HepG2 (cell line): ENCODE data around the gene CRYZ. TPM values are rescaled to one million over a fixed set of nuclear protein-coding genes. Genes with fewer than 3 reads are reported as not detected.

Source experiments
- CEBPG ChIP-seq: IDR thresholded peaks from 2 replicates; pipeline ENCODE4 v1.6.1; 2016
- ELF4 ChIP-seq: sonication (generic); formaldehyde crosslinking; IDR thresholded peaks from 2 replicates; pipeline ENCODE4 v1.5.0; 2020; ENCODE audit warnings: missing genetic modification reagents, mild to moderate bottlenecking, moderate library complexity, borderline replicate concordance
- HNF1B ChIP-seq: sonication (generic); formaldehyde crosslinking; IDR thresholded peaks from 2 replicates; pipeline ENCODE4 v1.5.1; 2020; ENCODE audit warnings: mild to moderate bottlenecking, moderate library complexity, missing genetic modification reagents
- MLLT10 ChIP-seq: sonication (generic); formaldehyde crosslinking; IDR thresholded peaks from 2 replicates; pipeline ENCODE4 v1.4.0; 2020; ENCODE audit warnings: missing genetic modification reagents
- MTERF4 ChIP-seq: sonication (generic); formaldehyde crosslinking; IDR thresholded peaks from 2 replicates; pipeline ENCODE4 v1.8.0; 2023; ENCODE audit warnings: mild to moderate bottlenecking, missing genetic modification reagents
- PRPF4 ChIP-seq: fragments of 200-400 bp; formaldehyde crosslinking; IDR thresholded peaks from 2 replicates; pipeline ENCODE4 v1.6.1; 2016; ENCODE audit warnings: low read length, low read depth; ENCODE audit not compliant: poor library complexity, severe bottlenecking
- RAD21 ChIP-seq: fragments of 450-650 bp; formaldehyde crosslinking; IDR thresholded peaks from 2 replicates; pipeline ENCODE4 v1.5.0; 2020; ENCODE audit warnings: mild to moderate bottlenecking
- SALL2 ChIP-seq: sonication (generic); formaldehyde crosslinking; IDR thresholded peaks from 2 replicates; pipeline ENCODE4 v1.8.1; 2023; ENCODE audit warnings: mild to moderate bottlenecking, missing genetic modification reagents, inconsistent platforms
- ZBTB21 ChIP-seq: sonication (generic); formaldehyde crosslinking; IDR thresholded peaks from 2 replicates; pipeline ENCODE4 v1.4.0; 2020; ENCODE audit warnings: missing genetic modification reagents
- ZNF121 ChIP-seq: sonication (generic); formaldehyde crosslinking; IDR thresholded peaks from 2 replicates; pipeline ENCODE4 v1.5.0; 2020; ENCODE audit warnings: mild to moderate bottlenecking, missing genetic modification reagents
- ZNF264 ChIP-seq: sonication (generic); formaldehyde crosslinking; IDR thresholded peaks from 2 replicates; pipeline ENCODE4 v1.4.0; 2020; ENCODE audit warnings: missing genetic modification reagents
- ZNF441 ChIP-seq: sonication (generic); formaldehyde crosslinking; IDR thresholded peaks from 2 replicates; pipeline ENCODE4 v1.7.0; 2021; ENCODE audit warnings: missing genetic modification reagents, borderline replicate concordance
- ZNF615 ChIP-seq: sonication (generic); formaldehyde crosslinking; IDR thresholded peaks from 2 replicates; pipeline ENCODE4 v1.5.0; 2020; ENCODE audit warnings: mild to moderate bottlenecking, missing genetic modification reagents, borderline replicate concordance
- ZNF790 ChIP-seq: sonication (generic); formaldehyde crosslinking; IDR thresholded peaks from 2 replicates; pipeline ENCODE4 v1.8.0; 2022; ENCODE audit warnings: missing genetic modification reagents, mild to moderate bottlenecking, borderline replicate concordance
- ZSCAN30 ChIP-seq: sonication (generic); formaldehyde crosslinking; IDR thresholded peaks from 2 replicates; pipeline ENCODE4 v1.5.0; 2020; ENCODE audit warnings: mild to moderate bottlenecking, missing genetic modification reagents
- polyA plus RNA-seq, 8 experiments: library from polyadenylated mRNA; depleted of rRNA in 3 of 8; stranded (reverse) in 7 of 8; unstranded in 1 of 8; fragments of >200 nt; fragmentation: Illumina TruSeq in 4 of 8; extraction: Trizol in 4 of 8; gene quantifications; 2 replicates each; pipeline versions ENCODE4 v1.2.1 to v1.2.3, GENCODE V29; 2011 to 2016; ENCODE audit warnings: low read depth in 4 of 8, missing spikeins in 1 of 8, mixed read lengths in 1 of 8; ENCODE audit not compliant: insufficient read depth in 1 of 8
- total RNA-seq, 5 experiments: library from RNA; depleted of rRNA; stranded (reverse); fragments of >200 nt; fragmentation: Illumina TruSeq; extraction: Trizol; gene quantifications; 2 replicates each; pipeline ENCODE4 v1.2.3, GENCODE V29; 2016; ENCODE audit warnings: low read depth in 1 of 5
- TF ChIP-seq, protein P1 (sequence below): sonication (generic); formaldehyde crosslinking; conservative IDR thresholded peaks from 2 replicates; pipeline ENCODE4 v1.4.0; 2020; ENCODE audit warnings: missing genetic modification reagents
- TF ChIP-seq, protein P2 (sequence below): IDR thresholded peaks from 2 replicates; pipeline ENCODE4 v1.6.1; 2016; ENCODE audit warnings: mild to moderate bottlenecking
- TF ChIP-seq, protein P3 (sequence below): sonication (generic); formaldehyde crosslinking; conservative IDR thresholded peaks from 2 replicates; pipeline ENCODE4 v1.8.1; 2023; ENCODE audit warnings: missing genetic modification reagents
- TF ChIP-seq, protein P4 (sequence below): sonication (generic); formaldehyde crosslinking; IDR thresholded peaks from 2 replicates; pipeline ENCODE4 v1.9.0; 2022; ENCODE audit warnings: missing genetic modification reagents, mild to moderate bottlenecking, borderline replicate concordance

CRYZ gene
- total and polyA plus RNA-seq, 2 of the 13 experiments (the other 11 are each of a cell fraction or from before 2014, with no cell fraction given), result 115 to 211 TPM

DNA sequence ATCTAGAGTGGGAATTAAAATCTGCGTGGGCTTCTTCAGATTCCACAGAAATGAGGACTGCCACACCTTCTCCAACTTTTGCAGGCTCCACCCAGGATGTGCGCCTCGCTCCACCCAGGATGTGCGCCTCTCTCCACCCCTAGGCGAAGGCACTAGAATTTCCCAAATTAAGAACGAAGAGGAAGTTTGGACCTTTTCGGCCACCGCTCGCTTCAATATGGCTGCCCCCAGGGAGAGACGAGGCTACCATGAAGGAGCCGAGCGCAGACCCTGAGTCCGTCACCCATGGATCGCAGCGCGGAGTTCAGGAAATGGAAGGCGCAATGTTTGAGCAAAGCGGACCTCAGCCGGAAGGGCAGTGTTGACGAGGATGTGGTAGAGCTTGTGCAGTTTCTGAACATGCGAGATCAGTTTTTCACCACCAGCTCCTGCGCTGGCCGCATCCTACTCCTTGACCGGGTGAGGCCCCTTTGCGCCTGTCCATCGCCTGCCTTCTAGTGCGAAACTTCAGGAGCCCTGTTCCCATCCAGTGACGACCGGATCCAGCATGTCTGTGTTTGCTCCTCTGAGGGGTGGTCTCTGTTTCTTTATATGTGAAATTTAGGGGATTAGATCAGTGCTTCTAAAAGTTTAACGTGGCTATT is at the start of gene CRYZ, which contains the start of gene TYW3 (continued):
- peak; percentile 92; the same call in 1 of the 2 replicates for TF ChIP-seq ZNF441
- TF ChIP-seq CEBPG, result peak; percentile 38; the same call in 1 of the 2 replicates
- no peak for TF ChIP-seq ZNF121
- TF ChIP-seq, protein P1, sequence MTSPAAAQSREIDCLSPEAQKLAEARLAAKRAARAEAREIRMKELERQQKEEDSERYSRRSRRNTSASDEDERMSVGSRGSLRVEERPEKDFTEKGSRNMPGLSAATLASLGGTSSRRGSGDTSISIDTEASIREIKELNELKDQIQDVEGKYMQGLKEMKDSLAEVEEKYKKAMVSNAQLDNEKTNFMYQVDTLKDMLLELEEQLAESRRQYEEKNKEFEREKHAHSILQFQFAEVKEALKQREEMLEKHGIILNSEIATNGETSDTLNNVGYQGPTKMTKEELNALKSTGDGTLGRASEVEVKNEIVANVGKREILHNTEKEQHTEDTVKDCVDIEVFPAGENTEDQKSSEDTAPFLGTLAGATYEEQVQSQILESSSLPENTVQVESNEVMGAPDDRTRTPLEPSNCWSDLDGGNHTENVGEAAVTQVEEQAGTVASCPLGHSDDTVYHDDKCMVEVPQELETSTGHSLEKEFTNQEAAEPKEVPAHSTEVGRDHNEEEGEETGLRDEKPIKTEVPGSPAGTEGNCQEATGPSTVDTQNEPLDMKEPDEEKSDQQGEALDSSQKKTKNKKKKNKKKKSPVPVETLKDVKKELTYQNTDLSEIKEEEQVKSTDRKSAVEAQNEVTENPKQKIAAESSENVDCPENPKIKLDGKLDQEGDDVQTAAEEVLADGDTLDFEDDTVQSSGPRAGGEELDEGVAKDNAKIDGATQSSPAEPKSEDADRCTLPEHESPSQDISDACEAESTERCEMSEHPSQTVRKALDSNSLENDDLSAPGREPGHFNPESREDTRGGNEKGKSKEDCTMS (CRISPR knock-in tag), result no peak
- TF ChIP-seq MTERF4 (CRISPR knock-in tag), result peak; percentile 95
- TF ChIP-seq ELF4 (CRISPR knock-in tag), result peak; percentile 70; the same call in 1 of the 2 replicates
- TF ChIP-seq, protein P2, sequence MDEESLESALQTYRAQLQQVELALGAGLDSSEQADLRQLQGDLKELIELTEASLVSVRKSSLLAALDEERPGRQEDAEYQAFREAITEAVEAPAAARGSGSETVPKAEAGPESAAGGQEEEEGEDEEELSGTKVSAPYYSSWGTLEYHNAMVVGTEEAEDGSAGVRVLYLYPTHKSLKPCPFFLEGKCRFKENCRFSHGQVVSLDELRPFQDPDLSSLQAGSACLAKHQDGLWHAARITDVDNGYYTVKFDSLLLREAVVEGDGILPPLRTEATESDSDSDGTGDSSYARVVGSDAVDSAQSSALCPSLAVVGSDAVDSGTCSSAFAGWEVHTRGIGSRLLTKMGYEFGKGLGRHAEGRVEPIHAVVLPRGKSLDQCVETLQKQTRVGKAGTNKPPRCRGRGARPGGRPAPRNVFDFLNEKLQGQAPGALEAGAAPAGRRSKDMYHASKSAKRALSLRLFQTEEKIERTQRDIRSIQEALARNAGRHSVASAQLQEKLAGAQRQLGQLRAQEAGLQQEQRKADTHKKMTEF (CRISPR knock-in tag), result peak; percentile 93
- 0 out of 2 replicates have a peak, but pooled peaks have one; percentile 48 for TF ChIP-seq ZSCAN30 (CRISPR knock-in tag)
- TF ChIP-seq, protein P3, sequence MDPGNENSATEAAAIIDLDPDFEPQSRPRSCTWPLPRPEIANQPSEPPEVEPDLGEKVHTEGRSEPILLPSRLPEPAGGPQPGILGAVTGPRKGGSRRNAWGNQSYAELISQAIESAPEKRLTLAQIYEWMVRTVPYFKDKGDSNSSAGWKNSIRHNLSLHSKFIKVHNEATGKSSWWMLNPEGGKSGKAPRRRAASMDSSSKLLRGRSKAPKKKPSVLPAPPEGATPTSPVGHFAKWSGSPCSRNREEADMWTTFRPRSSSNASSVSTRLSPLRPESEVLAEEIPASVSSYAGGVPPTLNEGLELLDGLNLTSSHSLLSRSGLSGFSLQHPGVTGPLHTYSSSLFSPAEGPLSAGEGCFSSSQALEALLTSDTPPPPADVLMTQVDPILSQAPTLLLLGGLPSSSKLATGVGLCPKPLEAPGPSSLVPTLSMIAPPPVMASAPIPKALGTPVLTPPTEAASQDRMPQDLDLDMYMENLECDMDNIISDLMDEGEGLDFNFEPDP (CRISPR knock-in tag), result no peak
- TF ChIP-seq SALL2 (CRISPR knock-in tag), result peak; percentile 54; the same call in 1 of the 2 replicates
- no peak for TF ChIP-seq PRPF4
- peak; percentile 91 for TF ChIP-seq HNF1B (CRISPR knock-in tag)
- TF ChIP-seq ZNF615, result peak; percentile 65; the same call in 1 of the 2 replicates
- peak; percentile 58; the same call in 1 of the 2 replicates for TF ChIP-seq ZNF264 (CRISPR knock-in tag)
- TF ChIP-seq RAD21 (CRISPR knock-in tag), result no peak
- TF ChIP-seq ZNF790 (CRISPR knock-in tag), result 0 out of 2 replicates have a peak, but pooled peaks have one; percentile 62
- TF ChIP-seq MLLT10 (CRISPR knock-in tag), result no peak
- TF ChIP-seq, protein P4, sequence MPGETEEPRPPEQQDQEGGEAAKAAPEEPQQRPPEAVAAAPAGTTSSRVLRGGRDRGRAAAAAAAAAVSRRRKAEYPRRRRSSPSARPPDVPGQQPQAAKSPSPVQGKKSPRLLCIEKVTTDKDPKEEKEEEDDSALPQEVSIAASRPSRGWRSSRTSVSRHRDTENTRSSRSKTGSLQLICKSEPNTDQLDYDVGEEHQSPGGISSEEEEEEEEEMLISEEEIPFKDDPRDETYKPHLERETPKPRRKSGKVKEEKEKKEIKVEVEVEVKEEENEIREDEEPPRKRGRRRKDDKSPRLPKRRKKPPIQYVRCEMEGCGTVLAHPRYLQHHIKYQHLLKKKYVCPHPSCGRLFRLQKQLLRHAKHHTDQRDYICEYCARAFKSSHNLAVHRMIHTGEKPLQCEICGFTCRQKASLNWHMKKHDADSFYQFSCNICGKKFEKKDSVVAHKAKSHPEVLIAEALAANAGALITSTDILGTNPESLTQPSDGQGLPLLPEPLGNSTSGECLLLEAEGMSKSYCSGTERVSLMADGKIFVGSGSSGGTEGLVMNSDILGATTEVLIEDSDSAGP (CRISPR knock-in tag), result peak; percentile 92
- peak; percentile 64; the same call in 1 of the 2 replicates for TF ChIP-seq ZBTB21 (CRISPR knock-in tag)
